G401 (cell line): ENCODE data around the gene EAF2. TPM values are rescaled to one million over a fixed set of nuclear protein-coding genes. Genes with fewer than 3 reads are reported as not detected.

ENCODE experiments used
- DNase-seq: peaks from one replicate; pipeline ENCODE4 v3.0.0-alpha.2; 2015; ENCODE audit warnings: low spot score
- in situ Hi-C: cut with HindIII; loops from 2 replicates; pipeline ENCODE4 v1.10.0; 2016; ENCODE audit warnings: low sequenced_read_pairs, mixed read lengths
- total RNA-seq: library from RNA; depleted of rRNA; stranded (reverse); fragments of >200 nt; shearing (Covaris generic); gene quantifications from 2 replicates; pipeline ENCODE4 v1.2.3, GENCODE V29; 2014; rRNA removed

The EAF2 gene
- 0.54 and 3.6 TPM in 2 replicates for total RNA-seq

DNA sequence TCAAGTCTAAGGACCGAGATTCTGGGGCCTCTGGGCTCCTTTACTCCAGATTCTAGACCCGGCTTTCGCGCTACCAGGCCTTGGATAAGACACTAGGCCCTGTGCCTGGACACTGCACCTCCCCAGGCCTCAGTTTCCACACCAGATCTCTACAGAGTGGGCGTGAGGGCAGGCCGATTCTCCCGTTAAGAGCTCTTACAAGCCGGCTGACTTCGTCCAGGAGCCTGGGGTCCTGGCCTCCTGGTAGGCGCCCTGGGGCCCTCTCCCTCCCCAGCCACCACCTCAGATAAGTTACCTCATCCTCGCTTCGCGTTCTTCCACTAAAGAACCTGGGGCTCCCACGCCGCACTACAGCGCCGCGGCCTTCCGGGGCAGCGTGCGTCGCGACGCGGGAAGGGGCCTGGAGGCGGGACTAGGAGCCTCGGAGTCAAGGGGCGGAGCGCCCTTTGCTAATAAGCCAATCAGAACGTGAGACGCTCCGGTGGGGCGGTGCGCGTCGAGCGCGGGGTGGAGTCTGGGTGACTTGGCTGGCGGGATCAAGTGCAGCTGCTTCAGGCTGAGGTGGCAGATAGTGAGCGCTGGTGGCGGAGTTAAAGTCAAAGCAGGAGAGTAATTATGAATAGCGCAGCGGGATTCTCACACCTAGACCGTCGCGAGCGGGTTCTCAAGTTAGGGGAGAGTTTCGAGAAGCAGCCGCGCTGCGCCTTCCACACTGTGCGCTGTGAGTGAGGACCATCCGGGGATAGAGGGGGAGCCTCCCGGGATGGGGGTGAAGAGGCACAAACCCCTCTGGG, at the start of gene EAF2, which contains the start of gene IQCB1:
TSS of gene EAF2 (plus strand) at position 539 of the 794 bp plus-strand sequence. CDS start at position 616, 77 bp downstream.
TSS of gene IQCB1 (minus strand) at position 390 of the 794 bp plus-strand sequence. CDS start 6,100 bp downstream, outside the sequence.
- peak; percentile 98 for DNase-seq
- in situ Hi-C loops = no loop called here

DNA sequence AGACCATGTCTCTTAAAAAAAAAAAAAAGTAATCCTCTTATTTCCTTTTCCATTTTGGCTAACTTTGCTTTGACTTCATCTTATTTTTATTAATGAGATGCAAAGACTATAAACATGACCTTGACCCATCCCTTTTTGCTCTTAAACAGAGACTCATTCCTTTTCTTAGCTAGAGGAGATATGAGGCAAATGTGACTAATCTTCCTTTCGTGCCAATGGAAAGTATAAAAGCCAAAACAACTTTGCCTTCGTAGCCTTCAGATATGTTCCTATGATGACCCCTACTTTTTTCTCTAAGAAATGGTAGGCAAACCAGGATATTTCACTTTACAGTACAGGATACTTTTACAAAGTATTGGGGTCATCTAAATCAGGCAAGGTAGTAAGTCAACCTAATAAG, 48.5 kb upstream of the EAF2 start:
- in situ Hi-C loops = no loop called here
- no peak for DNase-seq

DNA sequence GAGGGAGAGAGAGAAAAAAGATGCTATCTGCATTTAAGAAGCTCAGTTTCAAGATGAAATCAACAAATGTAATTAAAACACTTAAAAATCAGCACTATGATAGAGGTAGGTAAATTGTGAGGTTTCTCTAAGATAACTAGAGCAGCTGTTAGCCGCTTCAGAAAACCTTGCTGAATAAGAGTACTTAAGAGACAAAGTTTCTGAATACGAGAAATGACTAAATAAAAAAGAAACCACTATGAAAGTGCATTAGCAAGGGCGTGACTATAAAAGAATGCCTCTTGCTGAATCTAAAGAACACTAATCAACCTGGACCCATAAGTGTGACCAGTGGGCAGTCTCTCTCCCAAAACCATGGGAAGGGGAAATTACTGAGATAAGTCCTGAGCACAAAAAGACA, 41.9 kb upstream of the EAF2 start:
- no peak for DNase-seq
- in situ Hi-C loops = no loop called here

DNA sequence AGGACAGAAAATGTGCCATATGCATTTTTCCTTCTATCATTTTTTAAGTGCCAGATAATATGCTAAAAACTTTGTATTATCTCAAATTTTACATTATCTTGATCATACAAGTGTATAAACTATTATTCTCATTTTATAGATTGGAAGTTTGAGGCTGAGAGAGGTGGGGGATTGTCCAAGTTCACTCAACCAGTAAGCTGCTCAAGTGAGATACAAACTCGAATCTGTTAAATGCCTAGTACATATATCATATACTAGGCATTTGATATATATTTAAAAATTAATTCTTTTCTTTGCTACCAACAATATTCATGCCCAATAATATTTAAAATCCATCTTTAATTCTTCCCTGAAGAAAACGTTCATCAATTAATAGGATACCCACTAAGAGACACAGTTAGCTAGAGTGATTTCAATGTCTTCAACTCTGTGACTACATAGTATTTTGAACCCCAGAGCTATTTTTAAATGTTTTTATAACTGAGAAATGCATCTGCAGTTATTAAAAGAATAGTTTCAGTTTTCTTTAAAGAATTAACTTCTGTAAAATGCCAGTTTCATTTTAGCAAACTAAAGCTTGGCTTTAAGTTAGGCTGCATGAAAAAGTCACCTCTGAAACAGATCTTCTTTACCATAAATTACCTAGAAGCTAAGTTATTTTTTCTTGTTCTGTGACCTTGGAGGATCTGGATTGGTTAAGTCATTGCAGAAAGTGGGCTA, 40.6 kb upstream of the EAF2 start:
- in situ Hi-C loops = no loop called here
- no peak for DNase-seq

DNA sequence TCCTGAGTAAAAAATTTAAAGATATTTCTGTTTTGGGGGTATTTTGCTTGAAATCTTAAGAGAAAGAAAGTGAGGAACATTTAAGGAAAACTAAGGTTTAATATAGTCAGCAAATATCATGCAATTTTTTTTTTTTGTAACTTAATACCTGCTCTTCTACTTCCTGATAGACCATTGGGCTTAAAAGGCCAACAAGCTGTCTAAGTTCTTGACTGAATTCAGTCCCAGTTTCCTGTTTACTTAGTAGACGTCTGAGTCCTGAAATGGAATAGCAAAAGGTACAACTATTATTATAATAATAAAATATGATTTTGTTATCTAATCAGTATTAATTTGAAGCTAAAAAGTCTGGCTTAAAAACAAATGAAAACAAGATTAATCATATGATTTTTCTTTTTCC, 38.0 kb upstream of the EAF2 start:
- DNase-seq = no peak
- in situ Hi-C loops = no loop called here

DNA sequence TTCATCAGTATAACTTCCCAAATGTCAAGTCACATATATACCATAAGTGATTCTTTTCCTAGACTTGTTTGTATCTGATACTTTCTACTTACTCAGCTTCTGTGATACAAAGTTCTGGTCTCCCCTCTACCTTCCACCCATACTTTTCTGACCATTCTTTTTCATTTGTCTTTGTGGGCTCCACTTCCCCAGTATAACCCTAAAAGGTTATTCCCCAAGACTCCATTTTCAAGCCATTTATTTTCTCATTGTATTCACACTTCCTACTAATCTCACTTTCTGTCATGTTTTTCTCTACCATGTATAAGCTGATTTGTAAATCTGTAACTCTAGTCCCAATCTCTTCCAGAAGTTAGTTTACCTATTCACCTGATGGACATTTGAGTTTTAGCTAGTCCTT, 34.1 kb upstream of the EAF2 start:
- in situ Hi-C loops = no loop called here
- no peak for DNase-seq

DNA sequence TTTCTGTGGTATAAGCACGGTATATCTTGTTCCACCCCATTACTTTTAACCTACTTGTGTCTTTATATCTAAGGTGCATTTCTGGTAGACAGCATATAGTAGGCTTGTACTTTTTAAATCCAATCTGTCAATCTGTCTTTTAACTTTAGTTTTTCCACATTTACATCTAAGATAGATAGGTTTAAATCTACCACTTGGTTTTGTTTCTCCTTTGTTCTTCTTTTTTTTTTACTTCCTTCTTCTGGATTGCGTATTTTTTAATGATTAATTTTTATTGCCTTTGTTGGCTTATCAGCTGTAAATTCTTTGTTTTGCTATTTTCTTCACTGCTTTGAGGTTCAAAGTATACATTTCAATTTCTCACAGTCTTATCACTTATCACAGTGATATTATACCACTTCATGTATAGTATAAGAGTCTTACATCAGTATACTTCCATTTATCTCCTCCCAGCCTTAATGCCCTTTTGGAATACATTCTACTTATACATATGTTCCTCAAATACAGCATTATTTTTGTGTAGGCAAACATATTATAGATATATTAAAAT, 31.2 kb upstream of the EAF2 start:
- DNase-seq = no peak
- in situ Hi-C loops = no loop called here

DNA sequence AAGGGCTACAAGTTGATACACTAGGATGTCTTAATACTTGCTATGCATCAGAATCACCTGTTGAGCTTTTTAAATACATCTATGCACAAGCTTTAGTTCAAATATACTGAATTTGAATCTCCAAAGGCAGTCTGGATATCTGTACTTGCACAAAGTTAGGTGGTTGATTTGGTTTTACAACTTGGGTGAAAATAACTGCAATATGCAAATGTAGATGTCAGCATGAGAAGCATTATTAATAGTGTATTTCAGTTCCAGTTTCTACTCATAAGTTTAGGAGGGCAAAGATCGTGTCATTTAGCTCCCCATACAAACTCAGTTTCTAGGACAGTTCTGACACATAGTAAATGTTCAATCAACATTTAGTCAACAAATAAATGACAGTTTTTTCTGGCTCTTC, 25.8 kb upstream of the EAF2 start:
- no peak for DNase-seq
- in situ Hi-C loops = no loop called here

DNA sequence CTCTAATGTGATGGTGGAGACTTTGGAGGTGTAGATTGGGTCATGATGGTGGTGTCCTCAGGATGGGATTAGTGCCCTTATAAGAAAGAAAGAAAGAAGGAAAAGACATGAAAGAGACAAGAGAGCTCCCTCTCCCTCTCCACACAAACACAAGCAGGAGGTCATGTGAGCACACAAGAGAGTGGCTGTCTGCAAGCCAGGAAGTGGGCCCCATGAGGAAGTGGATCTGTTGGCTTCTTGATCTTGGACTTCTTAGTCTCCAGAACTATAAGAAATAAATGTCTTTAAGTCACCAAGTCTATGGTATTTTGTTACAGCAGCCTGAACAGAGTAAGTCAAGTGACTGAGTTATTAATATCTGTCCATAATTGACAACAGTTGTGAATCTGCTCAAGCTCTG, 17.3 kb upstream of the EAF2 start:
- in situ Hi-C loops = no loop called here
- no peak for DNase-seq

DNA sequence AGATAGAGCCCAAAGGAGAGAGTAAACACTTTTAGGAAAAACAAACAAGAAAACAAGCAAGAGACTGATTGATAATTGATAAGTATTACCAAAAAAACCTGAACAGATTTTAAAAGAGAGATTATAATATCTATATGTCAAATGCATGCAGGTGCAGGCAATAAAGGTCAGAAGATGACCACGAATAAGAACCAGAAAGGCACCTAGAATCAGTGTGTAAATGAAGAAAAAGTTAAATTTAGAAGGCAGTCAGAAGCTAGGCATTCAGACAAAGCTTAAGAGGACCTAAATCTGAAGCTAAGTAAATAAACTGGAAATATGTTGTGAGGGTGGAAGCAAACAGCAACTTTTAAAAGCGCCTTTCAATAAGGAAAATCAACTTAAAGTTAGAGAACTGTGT, 16.4 kb upstream of the EAF2 start:
- in situ Hi-C loops = no loop called here
- no peak for DNase-seq

DNA sequence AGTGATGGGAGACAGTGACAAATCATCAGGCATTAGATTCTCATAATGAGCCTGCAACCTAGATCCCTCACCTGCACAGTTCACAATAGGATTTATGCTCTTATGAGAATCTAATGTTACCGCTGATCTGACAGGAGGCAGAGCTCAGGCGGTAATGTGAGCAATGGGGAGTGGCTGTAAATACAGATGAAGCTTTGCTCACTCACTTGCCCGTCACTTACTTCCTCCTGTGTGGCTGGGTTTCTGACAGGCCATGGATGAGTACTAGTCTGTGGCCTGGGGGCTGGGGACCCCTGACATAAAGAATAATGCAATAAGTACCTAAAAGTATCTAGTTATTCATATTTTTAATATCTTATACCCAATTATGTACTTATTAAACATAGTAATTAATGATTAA, 15.8 kb upstream of the EAF2 start:
- no peak for DNase-seq
- in situ Hi-C loops = no loop called here

DNA sequence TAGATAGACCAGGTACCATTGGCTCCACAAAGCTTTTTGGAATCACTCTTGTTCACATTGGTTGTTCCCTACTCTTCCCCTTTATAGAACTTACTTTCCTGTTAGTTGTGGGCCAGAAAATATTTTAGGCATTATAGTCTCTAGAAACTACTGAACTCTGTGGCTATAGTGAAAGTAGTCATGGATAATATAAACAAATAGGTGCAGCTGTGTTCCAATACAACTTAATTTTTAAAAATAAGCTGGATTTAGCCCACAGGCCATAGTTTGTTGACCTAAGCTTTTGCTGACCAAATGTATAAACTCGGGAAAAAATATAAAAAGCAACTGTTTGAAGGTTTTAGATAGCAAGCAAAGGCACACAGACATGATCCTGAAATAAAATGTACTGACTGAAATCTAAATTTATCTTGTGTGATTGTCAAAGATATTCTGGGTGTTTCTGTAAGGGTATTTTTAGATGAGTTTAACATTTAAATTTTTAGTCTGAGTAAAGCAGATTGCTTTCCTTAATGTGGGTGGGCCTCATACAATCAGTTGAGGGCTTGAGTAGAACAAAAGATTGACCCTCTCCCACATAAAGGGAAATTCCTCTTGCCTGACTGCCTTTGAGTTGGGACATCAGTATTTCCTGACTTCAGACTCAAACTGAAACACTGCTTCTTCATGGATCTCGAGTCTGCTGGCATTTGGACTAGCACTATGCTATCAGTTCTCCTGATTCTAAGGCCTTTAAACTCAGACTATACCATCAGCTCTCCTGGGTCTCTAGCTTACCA, 13.4 kb upstream of the EAF2 start:
- in situ Hi-C loops = no loop called here
- no peak for DNase-seq

DNA sequence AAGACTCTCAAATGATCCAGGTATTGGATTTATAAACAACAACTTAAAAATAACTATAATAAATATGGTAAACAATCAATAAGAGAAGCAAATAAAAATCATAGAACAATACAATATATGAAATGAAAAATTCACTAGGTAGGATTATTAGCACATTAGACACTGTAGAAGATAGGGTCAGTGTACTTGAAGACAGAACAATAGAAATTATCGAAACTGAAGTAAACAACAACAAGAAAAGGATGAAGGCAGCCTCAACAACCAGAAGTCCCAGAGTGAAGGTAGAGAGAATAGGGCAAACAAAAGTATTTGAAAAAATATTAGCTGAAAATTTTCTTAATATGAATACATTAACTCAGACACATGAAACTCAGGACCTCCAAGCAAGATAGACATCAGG, 12.0 kb upstream of the EAF2 start:
- in situ Hi-C loops = no loop called here
- DNase-seq = no peak

DNA sequence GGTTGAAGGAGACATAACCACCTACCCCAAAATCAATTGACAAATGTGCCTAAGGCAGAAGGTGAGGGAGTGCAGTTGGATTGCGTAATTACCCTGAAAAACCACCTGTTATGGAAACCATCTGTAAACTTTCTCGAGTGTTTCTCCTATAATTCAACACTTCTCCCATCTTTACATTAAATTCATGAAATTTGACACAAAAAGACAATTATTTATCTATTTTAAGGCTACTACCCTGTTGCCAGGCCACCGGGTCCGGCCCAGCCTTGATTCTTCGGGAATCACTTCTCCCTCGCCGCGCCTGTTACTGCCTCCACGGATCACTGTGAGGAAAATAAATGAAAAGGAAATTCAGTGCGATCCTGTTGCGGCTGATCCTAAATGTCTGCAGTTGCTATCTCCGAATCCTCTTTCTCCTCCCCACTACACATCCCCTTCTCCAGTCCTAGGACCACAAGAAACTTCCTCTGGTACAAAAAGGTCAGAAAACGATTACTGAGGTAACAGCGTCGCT, 795 bp upstream of the EAF2 start:
- no peak for DNase-seq
- in situ Hi-C loops = no loop called here

DNA sequence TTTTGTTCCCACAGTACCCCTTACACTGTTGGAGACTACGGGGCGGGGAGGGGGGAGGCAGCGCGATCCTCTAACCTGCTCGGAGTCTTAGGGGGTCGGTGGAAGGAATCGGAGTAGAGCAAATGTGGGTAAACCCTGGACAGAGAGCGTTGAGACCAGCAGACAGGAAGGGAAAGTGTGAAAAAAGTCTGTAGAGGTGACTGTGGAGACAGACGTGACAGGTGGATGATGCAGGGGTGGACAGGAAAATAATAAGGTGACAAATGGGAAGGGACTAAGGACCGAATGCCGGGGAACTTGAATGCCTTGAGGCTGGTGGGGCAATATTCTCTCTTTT, 424 bp downstream of the EAF2 start:
- peak; percentile 38 for DNase-seq

DNA sequence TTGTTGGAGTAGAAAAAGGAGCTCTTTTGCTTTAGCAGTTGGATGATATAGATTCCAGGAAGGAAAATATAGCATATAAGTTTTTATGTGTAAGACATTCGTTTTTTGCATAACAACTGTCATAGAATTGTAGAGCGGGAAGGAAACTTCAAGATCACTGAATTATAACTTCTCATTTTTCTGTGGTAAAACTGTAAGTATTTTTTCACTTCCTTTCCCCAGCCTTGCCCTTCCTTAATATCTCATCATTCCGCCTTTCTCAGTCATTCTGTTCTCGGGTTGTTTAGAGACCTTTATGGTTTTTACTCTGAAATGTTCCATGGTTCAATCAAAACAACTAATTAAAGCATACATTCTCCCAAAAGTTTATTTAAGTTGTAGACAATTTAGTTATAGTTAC, 1.1 kb downstream of the EAF2 start:
- in situ Hi-C loops = no loop called here
- DNase-seq = no peak

More for the DNA sequence above, 424 bp downstream of the EAF2 start:
- in situ Hi-C loops = no loop called here

DNA sequence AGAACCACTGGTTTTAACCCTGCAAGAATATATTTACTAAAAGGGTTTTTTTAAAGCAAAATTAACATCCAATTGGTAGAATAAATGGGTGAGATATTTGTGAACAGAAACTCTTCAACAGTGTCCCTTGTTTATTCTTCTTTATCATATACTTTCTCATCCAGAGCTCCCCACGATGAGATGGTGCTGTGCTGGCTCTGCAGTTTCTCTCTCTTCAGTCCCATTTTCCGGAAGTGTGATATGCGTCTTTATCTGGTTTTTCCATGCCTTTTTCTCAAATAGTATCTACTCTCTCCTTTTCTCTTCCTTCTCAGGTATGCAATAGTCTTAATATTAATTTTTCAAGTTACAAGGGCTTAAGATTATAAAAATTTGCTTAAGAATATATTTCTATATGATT, 1.5 kb downstream of the EAF2 start:
- in situ Hi-C loops = no loop called here
- no peak for DNase-seq

DNA sequence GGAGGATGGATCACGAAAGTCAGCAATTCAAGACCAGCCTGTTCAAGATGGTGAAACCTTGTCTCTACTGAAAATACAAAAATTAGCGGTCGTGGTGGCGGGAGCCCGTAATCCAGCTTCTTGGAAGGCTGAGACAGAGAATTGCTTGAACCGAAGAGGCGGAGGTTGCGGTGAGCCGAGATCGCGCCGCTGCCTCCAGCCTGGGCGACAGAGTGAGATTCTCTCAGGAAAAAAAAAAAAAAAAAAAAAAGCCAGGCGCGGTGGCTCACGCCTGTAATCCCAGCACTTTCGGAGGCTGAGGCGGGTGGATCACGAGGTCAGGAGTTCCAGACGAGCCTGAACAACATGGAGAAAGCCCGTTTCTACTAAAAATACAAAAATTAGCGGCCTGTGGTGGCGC, 5.0 kb downstream of the EAF2 start:
- in situ Hi-C loops = no loop called here
- DNase-seq = no peak

DNA sequence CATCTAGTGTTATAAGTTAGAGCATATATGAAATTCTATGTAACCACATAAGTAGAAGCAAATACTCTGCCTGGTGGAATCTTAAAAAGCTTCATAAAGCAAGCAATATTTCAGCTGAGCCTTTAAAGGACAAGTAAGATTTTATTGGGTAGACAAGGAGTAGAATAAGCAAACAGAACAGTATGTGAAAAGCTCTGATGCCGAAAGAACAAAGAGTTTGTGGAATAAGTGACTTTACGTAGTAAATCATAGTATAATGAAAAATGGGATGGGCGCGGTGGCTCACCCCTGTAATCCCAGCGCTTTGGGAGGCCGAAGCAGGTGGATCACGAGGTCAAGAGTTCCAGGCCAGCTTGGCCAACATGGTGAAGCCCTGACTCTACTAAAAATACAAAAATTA, 9.9 kb downstream of the EAF2 start:
- DNase-seq = no peak

DNA sequence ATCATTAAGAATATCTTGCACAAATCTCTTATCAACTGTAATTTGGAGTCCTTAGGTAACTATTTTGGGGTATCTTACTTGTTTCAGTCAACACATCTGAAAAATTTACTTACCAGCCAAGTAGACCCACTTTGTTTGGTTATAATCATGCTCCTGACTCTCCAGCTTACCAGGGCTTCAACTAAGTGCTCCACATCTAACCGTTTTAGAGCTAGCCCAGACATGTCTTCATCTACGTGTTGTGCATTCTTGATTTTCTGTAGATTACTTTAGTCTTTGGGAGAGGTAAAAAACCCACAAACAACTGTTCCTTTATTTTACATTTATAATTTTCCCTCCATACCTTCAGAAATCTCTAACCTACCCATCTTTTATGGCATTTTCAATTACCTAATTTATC, 17.2 kb downstream of the EAF2 start:
- DNase-seq = no peak
- in situ Hi-C loops = no loop called here

More for the DNA sequence above, 9.9 kb downstream of the EAF2 start:
- in situ Hi-C loops = no loop called here
